OCI-LY1 (cell line): ENCODE measurements around the gene CTNNA1.

Experiments used
- CTCF ChIP-seq: fragments of 200-600 bp; sonication (generic), shearing (Covaris generic); IDR thresholded peaks from 2 replicates; pipeline ENCODE4 v1.5.1; 2017; ENCODE audit warnings: mild to moderate bottlenecking, antibody characterized with exemption, low read length, moderate library complexity, mixed read lengths
- EZH2 ChIP-seq: fragments of 200-600 bp; sonication (generic), shearing (Covaris generic); IDR thresholded peaks from 2 replicates; pipeline ENCODE4 v1.8.0; 2017; ENCODE audit warnings: borderline replicate concordance, mixed run types, mild to moderate bottlenecking, antibody characterized with exemption, low read length, moderate library complexity, mixed read lengths

DNA sequence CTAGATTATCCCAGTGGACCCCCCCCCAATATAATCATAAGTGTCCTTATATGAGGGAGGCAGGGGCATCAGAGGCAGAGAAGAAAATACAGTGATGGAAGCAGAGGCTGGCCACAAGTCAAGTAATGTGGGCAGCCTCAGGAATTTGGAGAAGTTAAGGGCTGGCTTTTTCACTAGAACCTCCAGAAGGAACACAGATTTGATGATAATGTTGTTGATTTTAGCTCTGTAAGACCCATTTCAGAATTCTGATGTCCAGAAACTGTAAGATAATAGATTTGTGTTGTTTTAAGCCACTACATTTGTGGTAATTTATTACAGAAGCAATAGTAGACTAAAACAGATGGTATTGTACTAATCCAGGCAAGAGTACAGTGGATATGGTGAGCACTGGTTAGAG lies 158.2 kb downstream of the CTNNA1 start:
- TF ChIP-seq EZH2 (no peak), CTCF (no peak)
